Ovary (tissue), 9 donors: Measurements from ENCODE around the gene C15orf39. TPM values are rescaled to one million over a fixed set of nuclear protein-coding genes. Genes with fewer than 3 reads are reported as not detected.

Experiments used
- DNase-seq, 5 donors: peaks; one replicate each; pipeline ENCODE4 v3.0.0-alpha.2; 2019 to 2020
- H3K27ac ChIP-seq, 2 donors: fragments of 200-600 bp; one replicate each; pipeline versions ENCODE4 v1.5.1 to v1.8.0; 2019 to 2022
- H3K27me3 ChIP-seq: fragments of 200-600 bp; one replicate; pipeline ENCODE4 v1.8.0; 2022
- H3K36me3 ChIP-seq: fragments of 200-600 bp; sonication (generic); one replicate; pipeline ENCODE4 v1.5.1; 2019
- H3K4me1 ChIP-seq: one replicate; pipeline ENCODE4 v1.8.1; 2013; ENCODE audit warnings: mild to moderate bottlenecking, moderate library complexity; ENCODE audit not compliant: insufficient read depth
- H3K4me3 ChIP-seq: fragments of 200-600 bp; sonication (generic); one replicate; pipeline ENCODE4 v1.5.1; 2017
- H3K9me3 ChIP-seq, 2 donors: fragments of 200-600 bp in 1 of 2; sonication (generic) in 1 of 2; one replicate each; pipeline versions ENCODE4 v1.5.1 to v1.8.1; 2013 to 2019; ENCODE audit warnings: mild to moderate bottlenecking in 1 of 2, moderate library complexity in 1 of 2
- EP300 ChIP-seq: sonication (generic); formaldehyde crosslinking; IDR thresholded peaks from one replicate; pipeline ENCODE4 v1.6.1; 2017; ENCODE audit warnings: antibody characterized with exemption
- POLR2A ChIP-seq: fragments of 450-650 bp; IDR thresholded peaks from one replicate; pipeline ENCODE4 v1.6.1; 2017; ENCODE audit warnings: antibody characterized with exemption, mild to moderate bottlenecking, moderate library complexity
- WGBS, 3 donors: extraction: QIAGEN DNeasy Blood & Tissue Kit in 1 of 3; methylation state at CpG; one replicate each; pipeline versions ENCODE4 v1.1.5 to v1.1.7; 2013 to 2017; 5-methylcytosine and 5-hydroxymethylcytosine counted together
- intact Hi-C, 4 donors: fragments of 100-400 bp; cut with DNase I; formaldehyde crosslinking; loops; one replicate each; pipeline versions ENCODE4 v1.11.0 to v1.15.1; 2022 to 2023
- polyA plus RNA-seq, 2 donors: library from polyadenylated mRNA; stranded (reverse); fragments of 200-250 nt in 1 of 2; fragments of 350-450 nt in 1 of 2; fragmentation: Illumina TruSeq in 1 of 2; extraction: RNeasy Lipid Tissue Mini Kit (QIAGEN cat#74804) in 1 of 2; gene quantifications; one replicate each; pipeline ENCODE4 v1.2.3, GENCODE V29; 2013 to 2014
- total RNA-seq, 7 donors: library from RNA; depleted of rRNA in 2 of 7; stranded (reverse); fragments of >200 nt in 2 of 7; fragmentation: NEBNext Ultra II Directional in 3 of 7; extraction: Animal tissue kit (Norgen Biotek cat#: 25700) in 3 of 7; gene quantifications; one replicate each; pipeline versions ENCODE4 v1.1.0 to v1.2.4, GENCODE V29; 2016 to 2023
- TF ChIP-seq, protein P1 (sequence below), 3 donors: fragments of 450-650 bp in 2 of 3; fragments of 200-600 bp in 1 of 3; IDR thresholded peaks; one replicate each; pipeline versions ENCODE4 v1.5.1 to v1.8.0; 2016 to 2022; ENCODE audit warnings: antibody characterized with exemption in 3 of 3, mild to moderate bottlenecking in 1 of 3
- donor health status: DM: no; HTN: no; CAD: no; lungs with moderate emphysema.
- donor health status: DM: no; HTN: no; CAD: no.
- donor health status: Bipolar disorder and iron deficiency.
- donor health status: DM: yes; HTN: yes; CAD: no.
- donor health status: DM: no; HTN: no; CAD: no.
- donor health status: DM: yes; HTN: yes; CAD: no.

C15orf39 gene
- total and polyA plus RNA-seq, 9 donors = 4.8 to 66.1 (median 39.2) TPM

DNA sequence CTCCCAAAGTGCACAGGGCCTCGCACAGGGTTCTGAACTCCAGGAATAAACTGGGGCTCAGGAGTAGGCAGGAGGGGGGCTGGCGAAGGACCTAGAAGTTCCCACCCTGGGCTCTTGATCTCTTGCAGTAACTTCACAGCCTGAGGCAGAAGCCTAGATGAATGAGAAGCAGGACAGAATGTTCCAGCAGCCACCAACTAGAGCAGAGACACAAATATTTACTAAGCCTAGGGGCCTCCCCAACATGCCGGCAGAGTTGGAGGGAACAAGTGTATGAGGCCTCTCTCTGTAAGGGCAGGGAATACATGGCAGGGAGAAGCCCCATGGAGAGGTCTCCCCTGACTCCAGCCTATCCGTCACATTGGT lies 25.3 kb upstream of the C15orf39 start:
- no peak overlapping the region for H3K4me3 ChIP-seq
- H3K36me3 ChIP-seq = no peaks in the 10 kb centered on the region
- H3K27ac ChIP-seq = no peak overlapping the region
- DNase-seq = peak in 2 of 5 donors; percentile 18 to 42
- WGBS, 3 donors = 80 to 87% (median 81%) methylated on average over 4 of the region's 4 CpGs
- TF ChIP-seq EP300 (no peak), POLR2A (no peak)
- TF ChIP-seq, protein P1, sequence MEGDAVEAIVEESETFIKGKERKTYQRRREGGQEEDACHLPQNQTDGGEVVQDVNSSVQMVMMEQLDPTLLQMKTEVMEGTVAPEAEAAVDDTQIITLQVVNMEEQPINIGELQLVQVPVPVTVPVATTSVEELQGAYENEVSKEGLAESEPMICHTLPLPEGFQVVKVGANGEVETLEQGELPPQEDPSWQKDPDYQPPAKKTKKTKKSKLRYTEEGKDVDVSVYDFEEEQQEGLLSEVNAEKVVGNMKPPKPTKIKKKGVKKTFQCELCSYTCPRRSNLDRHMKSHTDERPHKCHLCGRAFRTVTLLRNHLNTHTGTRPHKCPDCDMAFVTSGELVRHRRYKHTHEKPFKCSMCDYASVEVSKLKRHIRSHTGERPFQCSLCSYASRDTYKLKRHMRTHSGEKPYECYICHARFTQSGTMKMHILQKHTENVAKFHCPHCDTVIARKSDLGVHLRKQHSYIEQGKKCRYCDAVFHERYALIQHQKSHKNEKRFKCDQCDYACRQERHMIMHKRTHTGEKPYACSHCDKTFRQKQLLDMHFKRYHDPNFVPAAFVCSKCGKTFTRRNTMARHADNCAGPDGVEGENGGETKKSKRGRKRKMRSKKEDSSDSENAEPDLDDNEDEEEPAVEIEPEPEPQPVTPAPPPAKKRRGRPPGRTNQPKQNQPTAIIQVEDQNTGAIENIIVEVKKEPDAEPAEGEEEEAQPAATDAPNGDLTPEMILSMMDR (IDR thresholded peaks at IDR 0.05) = no peak
- H3K4me1 ChIP-seq = peaks cover 21% of the 10 kb centered on the region
- no peaks in the 10 kb centered on the region for H3K9me3 ChIP-seq
- intact Hi-C loops = no loop called here
- H3K27me3 ChIP-seq = no peaks in the 10 kb centered on the region

DNA sequence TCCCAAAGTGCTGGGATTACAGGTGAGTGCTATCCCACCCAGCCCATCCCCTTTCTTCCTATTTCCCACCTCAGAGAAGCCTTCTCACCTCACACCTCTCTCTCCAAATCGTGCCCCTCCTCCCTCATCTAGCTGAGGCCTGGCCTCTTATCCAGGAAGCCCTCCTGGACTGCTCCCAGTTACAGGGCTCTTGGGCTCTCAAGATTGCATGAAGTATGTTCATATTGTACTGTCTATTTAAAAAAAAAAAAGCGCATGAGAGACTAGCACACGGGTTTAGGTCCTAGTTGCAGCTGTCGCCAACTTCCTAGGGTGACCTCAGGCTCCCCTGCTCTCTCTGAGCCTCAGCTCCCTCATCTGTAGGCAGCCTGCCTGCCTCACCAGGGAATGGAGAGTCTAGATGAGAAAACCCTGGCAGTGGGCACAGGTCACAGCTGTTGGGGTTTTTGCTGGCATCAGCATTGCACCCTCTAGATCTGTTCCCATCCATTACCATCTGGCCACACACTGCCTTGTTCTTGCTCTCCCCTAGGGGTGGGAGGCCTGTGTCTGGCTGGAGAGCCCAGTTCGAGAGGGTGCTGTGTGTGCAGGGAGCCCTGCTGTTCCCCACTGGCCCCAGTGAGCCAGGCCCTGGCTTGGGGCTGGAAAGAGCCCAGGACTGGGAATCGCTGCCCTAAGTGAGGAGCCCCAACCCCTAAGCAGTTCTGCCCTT lies 24.2 kb upstream of the C15orf39 start:
- Histone ChIP-seq H3K27me3 (no peaks in the 10 kb centered on the region), H3K27ac (peak overlapping the region; percentile 47 to 62), H3K9me3 (no peaks in the 10 kb centered on the region), H3K4me3 (no peak overlapping the region), H3K4me1 (peaks cover 29% of the 10 kb centered on the region), H3K36me3 (no peaks in the 10 kb centered on the region)
- TF ChIP-seq POLR2A (no peak), EP300 (no peak)
- TF ChIP-seq, protein P1 (IDR thresholded peaks at IDR 0.05) = no peak
- DNase-seq = peak in 2 of 5 donors; percentile 27 to 48
- intact Hi-C loops = no loop called here
- 58 to 70% (median 66%) methylated on average over 6 of the region's 6 CpGs for WGBS, 3 donors

DNA sequence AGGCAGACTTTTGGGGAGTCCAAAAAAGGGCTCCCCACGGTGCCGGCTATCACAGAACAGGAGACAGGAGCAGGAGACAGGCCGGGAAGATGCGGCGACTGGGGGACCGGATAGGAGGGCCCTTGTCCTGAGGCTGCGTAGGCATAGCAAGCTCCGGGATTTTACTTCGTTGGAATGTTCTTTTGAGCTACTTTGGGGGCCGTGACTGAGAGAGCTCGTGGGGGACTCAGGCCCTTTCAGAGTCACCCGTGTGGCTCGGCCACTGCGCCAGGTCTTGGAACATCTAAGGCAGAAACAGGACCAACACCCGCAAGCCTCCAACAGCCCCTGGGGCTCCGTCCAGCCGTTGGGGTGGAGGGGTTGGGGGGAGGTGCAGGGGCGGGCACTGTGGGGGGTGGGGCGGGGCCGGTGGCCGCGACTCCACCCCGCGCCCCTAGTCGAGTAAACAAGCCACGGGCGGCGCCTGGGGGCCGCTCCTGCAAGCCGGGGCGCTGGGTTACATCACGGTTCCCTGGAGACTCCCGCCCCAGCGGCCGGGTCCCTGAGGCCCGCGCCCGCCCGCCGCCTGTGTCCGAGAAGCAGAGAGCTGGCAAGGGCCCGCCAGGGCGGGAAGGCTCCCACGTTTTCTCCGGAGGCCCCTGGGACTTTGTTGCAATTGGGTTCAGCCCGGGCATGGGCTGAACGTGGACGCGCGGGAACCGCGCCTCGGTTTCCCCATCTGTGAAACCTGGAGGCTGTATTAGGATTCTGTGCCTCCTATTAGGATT lies 23.3 kb upstream of the C15orf39 start:
- Histone ChIP-seq H3K9me3 (no peaks in the 10 kb centered on the region), H3K4me3 (peak overlapping the region; percentile 35), H3K27me3 (no peaks in the 10 kb centered on the region), H3K36me3 (no peaks in the 10 kb centered on the region), H3K27ac (peak overlapping the region; percentile 47 to 62), H3K4me1 (peaks cover 32% of the 10 kb centered on the region)
- intact Hi-C loops = no loop called here
- TF ChIP-seq, protein P1 (IDR thresholded peaks at IDR 0.05) = no peak
- TF ChIP-seq POLR2A (no peak), EP300 (no peak)
- peak; percentile 53 to 76 (median 60) for DNase-seq
- WGBS, 3 donors = 14 to 22% (median 21%) methylated on average over 41 to 53 of the region's 53 CpGs

DNA sequence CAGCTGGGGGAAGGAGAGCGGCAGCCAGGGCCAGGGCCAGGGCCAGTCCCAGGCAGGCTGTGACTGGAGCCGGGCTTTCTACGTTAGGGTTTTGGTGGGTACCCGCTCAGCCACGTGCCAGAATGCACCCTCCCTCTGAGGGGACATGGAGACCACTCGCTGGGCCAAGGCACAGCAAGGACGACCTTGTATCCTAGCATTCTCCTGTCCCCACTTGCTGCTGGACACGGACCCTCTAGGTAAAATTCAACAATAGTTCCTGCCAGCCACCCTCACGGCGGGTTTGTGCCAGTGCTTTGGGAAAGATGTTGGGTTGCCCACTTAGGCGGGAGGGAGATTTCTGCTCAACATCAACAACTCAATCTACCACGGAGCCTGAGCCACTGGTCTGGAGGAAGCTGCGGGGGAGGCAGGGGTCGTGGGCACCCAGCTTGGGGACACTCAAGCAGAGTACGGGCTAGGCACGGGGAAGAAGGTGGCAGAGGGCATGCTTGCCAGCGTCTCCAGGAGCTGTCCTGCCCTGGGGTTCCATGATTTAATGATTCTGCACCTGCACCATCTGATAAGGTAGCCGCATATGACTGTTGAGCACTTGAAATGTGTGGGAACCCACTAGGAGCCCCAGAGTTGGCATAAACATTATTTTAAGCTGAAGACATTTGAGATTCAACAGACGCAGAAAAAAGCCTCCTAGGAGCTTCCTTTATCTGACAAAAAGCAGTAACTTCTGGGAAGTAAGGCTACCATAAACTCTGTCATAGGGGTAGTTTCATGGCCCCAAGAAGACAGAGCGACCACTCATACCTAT lies 22.5 kb upstream of the C15orf39 start:
- 74 to 78% (median 75%) methylated on average over 20 of the region's 20 CpGs for WGBS, 3 donors
- Histone ChIP-seq H3K27me3 (no peaks in the 10 kb centered on the region), H3K4me3 (peak overlapping the region; percentile 35), H3K36me3 (no peaks in the 10 kb centered on the region), H3K27ac (peak overlapping the region in 1 of 2 donors; percentile 62), H3K4me1 (peaks cover 32% of the 10 kb centered on the region), H3K9me3 (no peaks in the 10 kb centered on the region)
- DNase-seq = peak in 1 of 5 donors; percentile 26
- intact Hi-C loops = no loop called here
- TF ChIP-seq POLR2A (no peak), EP300 (no peak)
- TF ChIP-seq, protein P1 (IDR thresholded peaks at IDR 0.05) = no peak
